OCI-LY7 (cell line): ENCODE measurements around the gene OPRM1. TPM values are rescaled to one million over a fixed set of nuclear protein-coding genes. Genes with fewer than 3 reads are reported as not detected.

Experiments used
- BruUV-seq: library from RNA; stranded (reverse); fragments of 400-500 nt; replicated peaks from 2 replicates; lab custom pipeline; 2021; lab: Mats Ljungman, UMichigan
- CTCF ChIA-PET: fragments of 300-600 bp; sonication (Branson Sonifier 250); formaldehyde crosslinking; loops from one replicate; lab custom pipeline; 2022; ENCODE audit warnings: antibody characterized with exemption; ENCODE audit not compliant: unreplicated experiment; lab: Charles Lee
- POLR2A ChIA-PET: fragments of 300-600 bp; sonication (Branson Sonifier 250); formaldehyde crosslinking; loops from one replicate; lab custom pipeline; 2022; ENCODE audit warnings: antibody characterized with exemption; lab: Charles Lee
- DNase-seq: peaks from one replicate; pipeline ENCODE4 v3.0.0-alpha.2; 2015; ENCODE audit warnings: low spot score
- H2AFZ ChIP-seq: fragments of 200-600 bp; sonication (generic), shearing (Covaris generic); 2 replicates; pipeline ENCODE4 v1.6.1; 2014; ENCODE audit warnings: mild to moderate bottlenecking, antibody characterized with exemption, low read length, moderate library complexity
- H3K27ac ChIP-seq: fragments of 200-600 bp; sonication (generic); 2 replicates; pipeline ENCODE4 v1.5.1; 2014; ENCODE audit warnings: mixed run types, low read depth, mild to moderate bottlenecking, moderate library complexity, low read length, inconsistent platforms; ENCODE audit not compliant: poor library complexity, severe bottlenecking
- H3K36me3 ChIP-seq: fragments of 200-600 bp; sonication (generic); 2 replicates; pipeline ENCODE4 v1.6.1; 2014; ENCODE audit warnings: mild to moderate bottlenecking, antibody characterized with exemption, low read length, moderate library complexity, mixed read lengths; ENCODE audit not compliant: insufficient read depth
- H3K4me1 ChIP-seq: fragments of 200-600 bp; sonication (generic); 2 replicates; pipeline ENCODE4 v1.5.1; 2014; ENCODE audit warnings: mild to moderate bottlenecking, low read length; ENCODE audit not compliant: insufficient read depth, poor library complexity, severe bottlenecking
- H3K4me2 ChIP-seq: fragments of 200-600 bp; sonication (generic); 2 replicates; pipeline ENCODE4 v1.6.1; 2014; ENCODE audit warnings: mild to moderate bottlenecking, low read length
- H3K4me3 ChIP-seq: fragments of 200-600 bp; sonication (generic); 2 replicates; pipeline ENCODE4 v1.5.1; 2014; ENCODE audit warnings: mild to moderate bottlenecking, low read depth, low read length; ENCODE audit not compliant: poor library complexity, severe bottlenecking
- H3K79me2 ChIP-seq: fragments of 200-600 bp; sonication (generic); 2 replicates; pipeline ENCODE4 v1.6.1; 2016; ENCODE audit warnings: low read depth, mild to moderate bottlenecking, low read length, moderate library complexity, mixed read lengths; ENCODE audit not compliant: insufficient read depth
- H3K9me2 ChIP-seq: fragments of 200-600 bp; sonication (generic); 2 replicates; pipeline ENCODE4 v1.6.1; 2016; ENCODE audit warnings: mild to moderate bottlenecking, low read length, mixed read lengths; ENCODE audit not compliant: insufficient read depth
- H3K9me3 ChIP-seq: fragments of 200-600 bp; sonication (generic); 2 replicates; pipeline ENCODE4 v1.6.1; 2014; ENCODE audit warnings: mild to moderate bottlenecking, mixed run types, low read length, mixed read lengths
- H4K20me1 ChIP-seq: fragments of 200-600 bp; sonication (generic); 2 replicates; pipeline ENCODE4 v1.6.1; 2014; ENCODE audit warnings: mild to moderate bottlenecking, antibody characterized with exemption, low read length, moderate library complexity, mixed read lengths; ENCODE audit not compliant: insufficient read depth
- EZH2phosphoT487 ChIP-seq: fragments of 200-600 bp; sonication (generic); IDR thresholded peaks from 2 replicates; pipeline ENCODE4 v1.6.1; 2018; ENCODE audit warnings: low read depth, borderline replicate concordance, mild to moderate bottlenecking, mixed run types, antibody characterized with exemption, low read length, moderate library complexity, mixed read lengths
- intact Hi-C: fragments of 100-400 bp; cut with micrococcal nuclease; formaldehyde crosslinking; loops from one replicate; pipeline ENCODE4 v1.10.0; 2022; ENCODE audit not compliant: unreplicated experiment
- total RNA-seq, 2 experiments: library from RNA; depleted of rRNA in 1 of 2; stranded (reverse); fragments of >200 nt in 1 of 2; shearing (Covaris generic) in 1 of 2; gene quantifications; 2 replicates each; pipeline ENCODE4 v1.2.3, GENCODE V29; 2014 to 2022
- TF ChIP-seq, protein P1 (sequence below): fragments of 200-600 bp; sonication (generic); conservative IDR thresholded peaks from 2 replicates; pipeline ENCODE4 v1.5.1; 2014; ENCODE audit warnings: mild to moderate bottlenecking, antibody characterized with exemption, low read length, moderate library complexity, mixed read lengths

OPRM1 gene
- total RNA-seq, 2 experiments from 2014 or later: not detected

DNA sequence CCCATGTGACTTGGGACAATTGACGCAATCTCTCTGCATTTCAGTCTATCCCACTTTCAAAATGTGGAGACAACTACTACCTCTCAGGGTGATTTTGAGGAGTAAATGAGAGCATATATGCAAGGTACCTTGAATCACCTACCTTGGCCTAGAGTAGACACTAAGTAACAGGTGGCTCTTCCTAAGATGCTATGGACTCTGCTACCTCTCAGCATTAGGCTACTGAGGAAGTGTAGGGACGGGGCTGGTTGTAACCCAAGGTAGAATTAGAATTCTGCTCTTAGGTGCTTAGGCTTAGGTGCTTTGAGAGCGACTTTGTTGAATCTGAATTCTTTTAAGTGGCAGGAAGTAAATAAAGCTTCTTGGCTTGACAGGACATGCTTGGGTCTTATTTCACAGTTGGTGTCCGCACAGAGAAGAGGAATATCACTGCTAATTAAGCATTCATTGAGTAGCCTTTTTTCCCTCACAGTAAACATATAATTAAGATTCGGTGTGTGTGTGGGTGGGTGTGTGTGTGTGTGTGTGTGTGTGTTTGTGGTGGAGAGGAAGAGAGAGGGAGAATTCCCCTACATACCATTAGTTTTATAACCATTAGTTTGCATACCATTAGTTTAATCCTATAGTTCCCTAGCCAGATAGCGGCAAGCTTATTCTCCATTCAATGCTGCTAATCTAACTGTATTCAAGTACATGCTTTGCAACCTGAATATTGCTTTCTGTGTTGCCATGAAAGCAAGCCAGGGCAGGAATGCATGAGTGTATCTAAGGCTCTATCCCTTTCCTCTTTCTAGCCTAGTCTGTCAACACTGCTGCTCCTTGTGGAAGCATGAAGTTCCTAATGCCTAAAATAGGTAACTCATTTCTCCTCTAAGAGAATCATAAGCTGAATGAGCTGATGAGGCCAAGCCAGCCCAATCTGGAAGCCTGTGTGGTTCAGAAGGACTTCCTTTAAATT, 205.0 kb downstream of the OPRM1 start:
- no peaks in the 10 kb centered on the region for H3K79me2 ChIP-seq
- H2AFZ ChIP-seq: no peak overlapping the region
- DNase-seq: no peak
- H3K27ac ChIP-seq: no peak overlapping the region
- no peaks in the 10 kb centered on the region for H3K9me3 ChIP-seq
- ChIA-PET CTCF (interaction anchor here (0.6 kb wide), 1 partner anchor 71 kb away, joined by 3 read pairs; no protein-coding TSS in a partner anchor), POLR2A (interaction anchor here (0.5 to 0.7 kb wide), 2 partner anchors 12 to 52 kb away, joined by 3 to 4 read pairs; no protein-coding TSS in a partner anchor)
- H3K4me2 ChIP-seq: no peak overlapping the region
- H3K4me3 ChIP-seq: no peak overlapping the region
- H4K20me1 ChIP-seq: no peaks in the 10 kb centered on the region
- intact Hi-C loops: no loop called here
- no peaks in the 10 kb centered on the region for H3K9me2 ChIP-seq
- TF ChIP-seq EZH2phosphoT487: no peak
- TF ChIP-seq, protein P1, sequence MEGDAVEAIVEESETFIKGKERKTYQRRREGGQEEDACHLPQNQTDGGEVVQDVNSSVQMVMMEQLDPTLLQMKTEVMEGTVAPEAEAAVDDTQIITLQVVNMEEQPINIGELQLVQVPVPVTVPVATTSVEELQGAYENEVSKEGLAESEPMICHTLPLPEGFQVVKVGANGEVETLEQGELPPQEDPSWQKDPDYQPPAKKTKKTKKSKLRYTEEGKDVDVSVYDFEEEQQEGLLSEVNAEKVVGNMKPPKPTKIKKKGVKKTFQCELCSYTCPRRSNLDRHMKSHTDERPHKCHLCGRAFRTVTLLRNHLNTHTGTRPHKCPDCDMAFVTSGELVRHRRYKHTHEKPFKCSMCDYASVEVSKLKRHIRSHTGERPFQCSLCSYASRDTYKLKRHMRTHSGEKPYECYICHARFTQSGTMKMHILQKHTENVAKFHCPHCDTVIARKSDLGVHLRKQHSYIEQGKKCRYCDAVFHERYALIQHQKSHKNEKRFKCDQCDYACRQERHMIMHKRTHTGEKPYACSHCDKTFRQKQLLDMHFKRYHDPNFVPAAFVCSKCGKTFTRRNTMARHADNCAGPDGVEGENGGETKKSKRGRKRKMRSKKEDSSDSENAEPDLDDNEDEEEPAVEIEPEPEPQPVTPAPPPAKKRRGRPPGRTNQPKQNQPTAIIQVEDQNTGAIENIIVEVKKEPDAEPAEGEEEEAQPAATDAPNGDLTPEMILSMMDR: no peak
- BruUV-seq: no TSS peak
- no peaks in the 10 kb centered on the region for H3K4me1 ChIP-seq
- no peaks in the 10 kb centered on the region for H3K36me3 ChIP-seq

DNA sequence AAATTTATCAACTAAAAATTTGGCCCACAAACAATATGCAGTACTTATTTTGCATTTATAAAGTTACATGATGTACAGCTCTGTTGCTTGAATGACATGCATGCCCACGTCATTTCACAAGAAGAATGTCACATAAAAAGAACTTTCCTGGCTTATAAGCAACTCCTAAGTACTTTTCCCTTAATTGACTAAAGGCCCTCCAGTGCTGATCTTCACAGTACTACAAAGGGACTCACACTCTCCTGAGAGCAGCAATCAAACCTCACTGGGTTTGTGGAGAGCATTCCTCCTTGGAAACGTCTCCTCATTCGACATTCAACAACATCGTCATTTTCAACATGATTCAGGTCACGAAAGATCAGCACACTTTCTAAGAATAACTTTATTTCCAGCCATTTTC, 206.5 kb downstream of the OPRM1 start:
- no peak for DNase-seq
- no peak overlapping the region for H2AFZ ChIP-seq
- H3K9me2 ChIP-seq: no peaks in the 10 kb centered on the region
- no peaks in the 10 kb centered on the region for H3K36me3 ChIP-seq
- no peak for TF ChIP-seq EZH2phosphoT487
- TF ChIP-seq, protein P1: no peak
- no peak overlapping the region for H3K4me2 ChIP-seq
- BruUV-seq: no TSS peak
- ChIA-PET POLR2A (no interaction called here), CTCF (no interaction called here)
- no peak overlapping the region for H3K27ac ChIP-seq
- peaks cover 6% of the 10 kb centered on the region for H3K4me1 ChIP-seq
- no peak overlapping the region for H3K4me3 ChIP-seq
- H3K79me2 ChIP-seq: no peaks in the 10 kb centered on the region
- no peaks in the 10 kb centered on the region for H3K9me3 ChIP-seq
- H4K20me1 ChIP-seq: no peaks in the 10 kb centered on the region
- intact Hi-C loops: no loop called here

DNA sequence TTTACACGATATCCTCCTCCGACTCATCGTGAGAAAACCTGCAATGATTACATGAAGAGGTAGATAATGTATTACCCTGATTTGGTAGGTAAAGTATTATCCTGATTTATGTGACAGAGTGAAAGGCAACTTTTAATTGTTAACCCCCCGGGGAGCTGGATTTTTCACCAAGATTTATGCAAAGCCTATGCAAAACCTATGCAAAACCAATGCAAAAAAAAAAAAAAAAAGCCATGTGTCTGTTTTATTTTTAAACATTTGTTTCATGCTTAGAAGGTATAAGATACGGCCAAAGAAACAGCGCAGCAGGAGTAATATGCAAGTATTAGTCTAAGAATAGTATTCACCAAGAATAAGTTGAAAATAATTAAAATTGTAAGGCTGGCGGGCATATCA, 207.7 kb downstream of the OPRM1 start:
- BruUV-seq: no TSS peak
- Histone ChIP-seq H3K36me3 (no peaks in the 10 kb centered on the region), H3K79me2 (no peaks in the 10 kb centered on the region), H4K20me1 (no peaks in the 10 kb centered on the region), H3K9me3 (no peaks in the 10 kb centered on the region), H3K4me1 (peaks cover 6% of the 10 kb centered on the region), H3K4me2 (no peak overlapping the region), H2AFZ (no peak overlapping the region), H3K9me2 (no peaks in the 10 kb centered on the region), H3K4me3 (no peak overlapping the region), H3K27ac (no peak overlapping the region)
- DNase-seq: no peak
- intact Hi-C loops: no loop called here
- no peak for TF ChIP-seq EZH2phosphoT487
- TF ChIP-seq, protein P1: no peak
- POLR2A ChIA-PET: interaction anchor here (0.7 kb wide), 1 partner anchor 13 kb away, joined by 4 read pairs; no protein-coding TSS in a partner anchor
- CTCF ChIA-PET: no interaction called here
